Right cardiac atrium (tissue), 5 donors: Measurements from ENCODE around the gene NUDT19. TPM values are rescaled to one million over a fixed set of nuclear protein-coding genes. Genes with fewer than 3 reads are reported as not detected.
"Not testable (repeated sequence)": the region's sequence is repeated elsewhere in the genome, so short reads cannot be mapped to it uniquely, and the experiment has no call there.

ENCODE experiments used
- ATAC-seq, 2 donors: fragments of 200-7000 bp; cut with Tn5 transposase; one replicate each; pipeline versions ENCODE4 v1.8.0 to v1.9.1; 2020; ENCODE audit warnings: moderate library complexity in 2 of 2, mild to moderate bottlenecking in 1 of 2
- DNase-seq, 3 donors: peaks; one replicate each; pipeline ENCODE4 v3.0.0-alpha.2; 2020
- H3K27ac ChIP-seq: one replicate; pipeline ENCODE4 v1.5.1; 2013; ENCODE audit warnings: mild to moderate bottlenecking, low read length, control low read depth, moderate library complexity
- H3K27me3 ChIP-seq: one replicate; pipeline ENCODE4 v1.6.1; 2013; ENCODE audit not compliant: control insufficient read depth, insufficient read depth
- H3K4me1 ChIP-seq: one replicate; pipeline ENCODE4 v1.6.1; 2013; ENCODE audit warnings: low read length; ENCODE audit not compliant: control insufficient read depth, insufficient read depth
- H3K4me3 ChIP-seq: one replicate; pipeline ENCODE4 v1.5.1; 2013; ENCODE audit warnings: low read length, control low read depth
- H3K9me3 ChIP-seq: one replicate; pipeline ENCODE4 v1.6.1; 2013; ENCODE audit warnings: low read length; ENCODE audit not compliant: control insufficient read depth
- WGBS: extraction: QIAGEN DNeasy Blood & Tissue Kit; methylation state at CpG from one replicate; pipeline ENCODE4 v1.1.7; 2013; 5-methylcytosine and 5-hydroxymethylcytosine counted together
- intact Hi-C, 4 donors: fragments of 100-400 bp; cut with DNase I; formaldehyde crosslinking; loops; one replicate each; pipeline versions ENCODE4 v1.11.0 to v1.14.0; 2022 to 2023
- polyA plus RNA-seq: library from polyadenylated mRNA; stranded (reverse); fragments of 200-250 nt; gene quantifications from one replicate; pipeline ENCODE4 v1.2.3, GENCODE V29; 2013
- total RNA-seq, 4 donors: library from RNA; stranded (reverse); fragmentation: NEBNext Ultra II Directional; extraction: Animal tissue kit (Norgen Biotek cat#: 25700); gene quantifications; one replicate each; pipeline ENCODE4 v1.2.1, GENCODE V29; 2021
- donor health status: healthy with polysubstance abuse.
- donor health status: DM: no; HTN: yes; CAD: no.
- donor health status: DM: no; HTN: no; CAD: no.
- donor health status: DM: no; HTN: yes; CAD: no; lungs with severe emphysema.
- donor health status: DM: yes; HTN: yes; CAD: no.

The NUDT19 gene
- total and polyA plus RNA-seq, 5 donors = 9.3 to 16.9 (median 13.2) TPM

DNA sequence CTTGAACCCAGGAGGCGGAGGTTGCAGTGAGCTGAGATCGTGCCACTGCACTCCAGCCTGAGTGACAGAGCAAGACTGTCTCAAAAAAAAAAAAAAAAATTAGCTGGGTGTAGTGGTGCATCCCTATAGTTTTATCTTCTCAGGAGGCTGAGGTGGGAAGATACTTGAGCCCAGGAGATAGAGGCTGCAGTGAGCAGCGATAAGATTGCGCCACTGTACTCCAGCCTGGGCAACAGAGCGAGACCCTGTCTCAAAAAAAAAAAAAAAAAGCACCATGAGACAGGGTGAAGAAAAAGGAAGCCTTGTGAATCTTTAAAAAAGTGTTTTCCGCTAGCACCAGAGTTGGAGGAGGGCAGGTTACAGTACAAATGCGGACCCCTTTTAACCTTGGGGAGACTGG lies 24.6 kb downstream of the NUDT19 start:
- H3K4me3 ChIP-seq, ATAC-seq, H3K9me3 ChIP-seq, H3K27ac ChIP-seq, DNase-seq, H3K27me3 ChIP-seq, H3K4me1 ChIP-seq, intact Hi-C loops: not testable (repeated sequence)
- 97% methylated on average over 7 of the region's 7 CpGs for WGBS

DNA sequence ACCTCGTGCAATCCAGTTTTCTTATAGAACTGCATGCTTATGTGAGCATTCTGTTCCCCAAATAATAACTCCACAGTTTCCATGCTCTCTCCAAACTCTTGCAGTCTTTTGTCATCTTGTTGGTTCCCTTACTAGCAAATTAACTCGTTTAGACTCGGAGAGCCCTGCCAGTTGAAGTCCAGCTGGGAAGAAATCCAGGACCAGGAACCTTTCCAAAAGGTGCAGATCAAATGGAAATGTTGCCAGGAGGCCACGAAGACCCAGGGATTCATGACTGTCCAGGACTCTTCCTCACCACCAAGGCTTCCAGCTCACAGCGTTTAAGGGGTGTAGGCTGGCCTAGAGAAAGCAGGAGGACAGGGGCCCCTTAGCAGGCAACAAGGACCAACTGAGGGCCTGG lies 25.9 kb downstream of the NUDT19 start:
- Histone ChIP-seq H3K4me3 (no peak overlapping the region), H3K27me3 (no peaks in the 10 kb centered on the region), H3K27ac (no peak overlapping the region), H3K9me3 (no peaks in the 10 kb centered on the region), H3K4me1 (no peaks in the 10 kb centered on the region)
- ATAC-seq (no peak), DNase-seq (no peak)
- WGBS = 60% methylated on average over 5 of the region's 5 CpGs
- intact Hi-C loops = no loop called here

DNA sequence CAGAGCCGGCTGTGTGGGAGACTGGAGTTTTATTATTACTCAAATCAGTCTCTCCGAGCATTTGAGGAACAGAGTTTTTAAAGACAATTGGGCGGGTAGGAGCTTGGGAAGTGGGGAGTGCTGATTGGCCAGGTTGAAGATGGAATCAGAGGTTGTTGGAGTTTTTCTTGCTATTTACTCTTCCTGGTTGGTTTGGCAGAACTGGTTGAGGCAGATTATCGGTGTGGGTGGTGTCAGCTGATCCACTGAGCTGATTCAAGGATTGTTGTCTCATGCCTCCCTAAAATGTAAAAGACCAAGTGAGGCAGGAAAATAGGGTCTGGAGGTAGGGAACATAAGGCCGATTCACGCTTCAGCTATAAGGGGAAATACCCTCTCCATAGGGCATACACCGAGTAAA lies 26.7 kb downstream of the NUDT19 start:
- intact Hi-C loops = no loop called here
- no peaks in the 10 kb centered on the region for H3K4me1 ChIP-seq
- ATAC-seq (no peak), DNase-seq (no peak)
- H3K27me3 ChIP-seq = no peaks in the 10 kb centered on the region
- no peak overlapping the region for H3K27ac ChIP-seq
- no peaks in the 10 kb centered on the region for H3K9me3 ChIP-seq
- WGBS = 91% methylated on average over 7 of the region's 7 CpGs
- no peak overlapping the region for H3K4me3 ChIP-seq

DNA sequence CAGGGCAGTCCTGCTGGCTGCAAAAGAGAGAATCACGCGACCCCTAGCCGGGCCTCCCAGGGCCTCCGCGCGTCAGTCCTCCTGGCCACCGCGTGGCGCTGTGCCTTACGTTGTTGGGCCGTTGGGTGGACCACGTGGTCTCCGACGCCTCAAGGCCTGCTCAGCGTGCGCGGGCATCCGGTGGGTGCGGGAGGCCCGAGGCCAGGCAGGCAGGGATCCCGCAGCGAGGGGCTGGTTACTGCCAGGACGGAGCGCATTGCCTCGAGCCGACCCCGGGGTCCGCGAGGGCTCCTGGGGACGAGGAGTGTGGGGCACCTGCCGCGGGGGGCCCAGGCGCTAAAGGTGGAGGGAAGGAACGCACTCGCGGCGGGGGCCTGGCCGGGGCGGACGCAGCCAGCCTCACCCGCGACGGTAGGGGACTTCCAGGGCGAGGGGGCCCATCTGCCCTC lies 28.0 kb downstream of the NUDT19 start, which contains the start of gene TDRD12:
Gene TDRD12 (plus strand): TSS at position 157 of the 449 bp plus-strand sequence. CDS start 306 bp downstream, outside the sequence.
- Histone ChIP-seq H3K4me3 (no peak within 1 kb of the TSS), H3K4me1 (no peaks in the 10 kb centered on the region), H3K27me3 (no peaks in the 10 kb centered on the region), H3K9me3 (no peaks in the 10 kb centered on the region), H3K27ac (no peak within 1 kb of the TSS)
- WGBS = 91% methylated on average over 44 of the region's 44 CpGs
- intact Hi-C loops = no loop called here
- DNase-seq (peak in 2 of 3 donors; percentile 45 to 52), ATAC-seq (peak; percentile 16 to 40)

GRCh38 chr19:32720216-32720935 lies 28.8 kb downstream of the NUDT19 start:
- H3K4me3 ChIP-seq = no peak overlapping the region
- WGBS = 94% methylated on average over 22 of the region's 22 CpGs
- no peaks in the 10 kb centered on the region for H3K4me1 ChIP-seq
- DNase-seq (no peak), ATAC-seq (peak in 1 of 2 donors; percentile 41)
- no peaks in the 10 kb centered on the region for H3K9me3 ChIP-seq
- H3K27me3 ChIP-seq = no peaks in the 10 kb centered on the region
- intact Hi-C loops = no loop called here
- no peak overlapping the region for H3K27ac ChIP-seq

DNA sequence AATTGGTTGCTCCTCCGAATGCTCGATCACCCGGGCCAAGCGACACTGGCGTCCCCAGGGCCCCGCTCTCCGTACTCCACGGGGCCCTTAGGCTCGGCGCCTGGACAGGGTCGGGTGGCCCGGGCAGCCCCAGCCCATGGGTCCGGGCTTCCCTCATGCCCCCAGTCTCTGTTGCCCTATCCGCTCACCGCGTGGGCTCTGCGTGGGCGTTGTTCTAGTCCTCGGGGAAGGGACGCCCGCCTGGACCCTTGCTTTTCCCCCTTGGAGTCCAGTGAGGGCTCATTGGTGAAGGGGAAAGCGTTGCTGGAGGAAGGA lies 29.3 kb downstream of the NUDT19 start:
- DNase-seq (peak in 1 of 3 donors; percentile 44), ATAC-seq (peak in 1 of 2 donors; percentile 42)
- Histone ChIP-seq H3K4me3 (no peak overlapping the region), H3K27me3 (no peaks in the 10 kb centered on the region), H3K4me1 (no peaks in the 10 kb centered on the region), H3K9me3 (no peaks in the 10 kb centered on the region), H3K27ac (no peak overlapping the region)
- WGBS = 95% methylated on average over 22 of the region's 22 CpGs
- intact Hi-C loops = no loop called here

DNA sequence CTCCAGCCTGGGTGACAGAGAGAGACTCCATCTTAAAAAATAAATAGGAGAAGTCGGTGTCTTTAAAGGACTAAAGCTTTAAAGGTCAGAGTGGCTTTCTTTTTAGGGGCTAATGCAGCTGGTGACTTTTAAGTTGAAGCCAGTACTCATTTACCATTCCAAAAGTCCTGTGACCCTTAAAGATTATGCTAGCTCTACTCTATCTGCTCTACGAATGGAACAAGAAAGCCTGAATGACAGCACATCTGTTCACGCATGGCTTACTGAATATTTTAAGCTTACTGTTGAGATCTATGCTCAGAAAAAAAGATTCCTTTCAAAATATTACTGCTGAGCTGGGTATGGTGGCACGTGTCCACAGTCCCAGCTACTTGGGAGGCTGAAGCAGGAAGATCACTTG lies 44.3 kb downstream of the NUDT19 start:
- H3K9me3 ChIP-seq = no peaks in the 10 kb centered on the region
- ATAC-seq (no peak), DNase-seq (no peak)
- intact Hi-C loops = no loop called here
- no peak overlapping the region for H3K4me3 ChIP-seq
- H3K4me1 ChIP-seq = no peaks in the 10 kb centered on the region
- no peak overlapping the region for H3K27ac ChIP-seq
- no peaks in the 10 kb centered on the region for H3K27me3 ChIP-seq
- 65% methylated on average over 4 of the region's 4 CpGs for WGBS

GRCh38 chr19:32743021-32743420 lies 51.4 kb downstream of the NUDT19 start:
- Histone ChIP-seq H3K4me3 (no peak overlapping the region), H3K27me3 (no peaks in the 10 kb centered on the region), H3K4me1 (no peaks in the 10 kb centered on the region), H3K9me3 (no peaks in the 10 kb centered on the region), H3K27ac (no peak overlapping the region)
- no peak for DNase-seq
- 97% methylated on average over 9 of the region's 9 CpGs for WGBS
- ATAC-seq = no peak
- intact Hi-C loops = no loop called here

DNA sequence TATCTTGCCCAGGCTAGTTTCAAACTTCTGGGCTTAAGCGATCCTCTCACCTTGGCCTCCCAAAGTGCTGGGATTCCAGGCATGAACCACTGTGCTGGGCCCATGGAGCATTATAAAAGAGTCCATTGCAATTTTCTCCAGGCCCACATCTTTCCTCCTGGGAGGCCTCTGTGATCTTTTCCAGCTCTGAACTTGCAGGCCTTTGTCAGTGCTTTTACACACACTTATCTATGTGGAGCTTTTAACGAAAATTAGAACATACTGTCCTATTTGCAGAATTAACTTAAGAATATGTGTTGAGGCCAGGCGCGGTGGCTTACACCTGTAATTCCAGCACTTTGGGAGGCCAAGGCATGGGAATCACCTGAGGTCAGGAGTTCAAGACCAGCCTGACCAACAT lies 51.8 kb downstream of the NUDT19 start:
- intact Hi-C loops = no loop called here
- no peaks in the 10 kb centered on the region for H3K27me3 ChIP-seq
- H3K27ac ChIP-seq = no peak overlapping the region
- no peaks in the 10 kb centered on the region for H3K9me3 ChIP-seq
- DNase-seq = no peak
- ATAC-seq = no peak
- no peaks in the 10 kb centered on the region for H3K4me1 ChIP-seq
- WGBS = 98% methylated on average over 4 of the region's 4 CpGs
- no peak overlapping the region for H3K4me3 ChIP-seq

- H3K9me3 ChIP-seq = no peaks in the 10 kb centered on the region
- DNase-seq (no peak), ATAC-seq (no peak)
- H3K27me3 ChIP-seq = no peaks in the 10 kb centered on the region
- H3K27ac ChIP-seq = no peak overlapping the region
- intact Hi-C loops = no loop called here
- H3K4me3 ChIP-seq = no peak overlapping the region
- WGBS = 85% methylated on average over 18 of the region's 18 CpGs
- H3K4me1 ChIP-seq = no peaks in the 10 kb centered on the region
Observed at GRCh38 chr19:32744555-32745325, 53.1 kb downstream of the NUDT19 start.

DNA sequence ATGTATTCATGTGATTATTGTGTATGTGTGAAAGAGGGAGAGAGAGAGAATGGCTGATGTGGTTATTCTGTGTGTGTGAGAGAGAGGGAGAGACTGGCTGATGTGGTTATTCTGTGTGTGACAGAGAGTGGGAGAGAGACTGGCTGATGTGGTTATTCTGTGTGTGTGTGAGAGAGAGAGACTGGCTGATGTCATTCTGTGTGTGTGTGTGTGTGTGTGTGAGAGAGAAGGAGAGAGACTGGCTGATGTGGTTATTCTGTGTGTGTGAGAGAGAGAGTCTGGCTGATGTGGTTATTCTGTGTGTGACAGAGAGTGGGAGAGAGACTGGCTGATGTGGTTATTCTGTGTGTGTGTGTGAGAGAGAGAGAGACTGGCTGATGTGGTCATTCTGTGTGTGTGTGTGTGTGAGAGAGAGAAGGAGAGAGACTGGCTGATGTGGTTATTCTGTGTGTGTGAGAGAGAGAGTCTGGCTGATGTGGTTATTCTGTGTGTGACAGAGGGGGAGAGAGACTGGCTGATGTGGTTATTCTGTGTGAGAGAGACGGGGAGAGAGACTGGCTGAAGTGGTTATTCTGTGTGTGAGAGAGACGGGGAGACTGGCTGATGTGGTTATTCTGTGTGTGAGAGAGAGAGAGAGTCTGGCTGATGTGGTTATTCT lies 54.1 kb downstream of the NUDT19 start:
- intact Hi-C loops, H3K27ac ChIP-seq, H3K4me3 ChIP-seq, H3K4me1 ChIP-seq, H3K27me3 ChIP-seq, H3K9me3 ChIP-seq, ATAC-seq, DNase-seq: not testable (repeated sequence)
- 27% methylated on average over 2 of the region's 2 CpGs for WGBS
